GM12872 (cell line): ENCODE measurements around the gene KCNIP3.

ENCODE experiments used
- CTCF ChIP-seq: IDR thresholded peaks from 3 replicates; pipeline ENCODE4 v1.5.1; 2011; ENCODE audit warnings: low read depth, mild to moderate bottlenecking, low read length, moderate library complexity; ENCODE audit not compliant: insufficient read depth

Gene KCNIP3

GRCh38 chr2:95328358-95329125 is 31.4 kb downstream of the KCNIP3 start:
- TF ChIP-seq CTCF = no peak

- TF ChIP-seq CTCF = no peak
These were observed 32.3 kb downstream of the KCNIP3 start for GRCh38 chr2:95329401-95329800.

GRCh38 chr2:95329891-95330793 is 33.0 kb downstream of the KCNIP3 start:
- no peak for TF ChIP-seq CTCF

- TF ChIP-seq CTCF = no peak
These were observed 33.7 kb downstream of the KCNIP3 start for GRCh38 chr2:95330794-95331338.

- TF ChIP-seq CTCF = no peak
These were observed 34.5 kb downstream of the KCNIP3 start for GRCh38 chr2:95331606-95332005.

GRCh38 chr2:95332036-95332435 is 34.9 kb downstream of the KCNIP3 start:
- no peak for TF ChIP-seq CTCF

GRCh38 chr2:95333056-95333455 is 35.9 kb downstream of the KCNIP3 start:
- TF ChIP-seq CTCF = no peak
